Mesenteric fat pad (tissue), 1 donor: ENCODE results near the gene MC2R. TPM values are rescaled to one million over a fixed set of nuclear protein-coding genes. Genes with fewer than 3 reads are reported as not detected.

Source experiments
- DNase-seq: peaks from one replicate; pipeline ENCODE4 v3.0.0-alpha.2; 2020; ENCODE audit warnings: low spot score
- long read RNA-seq: library from polyadenylated mRNA; unstranded; transcript quantifications from one replicate; pipeline ENCODE4 v2.0.0, GENCODE V29; 2020
- total RNA-seq: library from RNA; stranded (reverse); fragmentation: NEBNext Ultra II Directional; extraction: Animal tissue kit (Norgen Biotek cat#: 25700); gene quantifications from one replicate; pipeline ENCODE4 v1.2.1, GENCODE V29; 2021
- donor health status: DM: yes; HTN: yes; CAD: no.

Gene MC2R
- total RNA-seq = not detected
- long read RNA-seq = 0 reads

- no peak for DNase-seq
Observed at GRCh38 chr18:13915391-13915790, at the start of gene MC2R. MC2R (minus strand) TSS chr18:13915536; CDS start chr18:13885518, 30,018 bp downstream.

DNA sequence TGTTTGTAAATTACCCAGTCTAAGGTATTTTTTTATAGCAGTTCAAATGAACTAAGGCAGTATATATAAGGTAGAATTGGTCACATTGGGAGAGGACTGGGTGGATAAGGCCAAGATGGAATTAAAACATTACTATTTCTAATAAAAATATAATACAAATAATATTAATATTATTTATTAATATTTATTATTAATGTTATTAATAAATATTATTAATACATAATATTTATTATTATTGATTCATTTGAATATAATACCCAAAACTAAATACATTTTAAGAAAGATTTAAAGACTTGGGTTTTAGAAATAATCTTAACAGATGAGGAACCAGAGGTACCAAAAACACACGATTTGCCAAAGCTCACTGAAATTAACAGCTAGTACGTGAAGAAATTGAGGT is 30.5 kb upstream of the MC2R start:
- DNase-seq = no peak

DNA sequence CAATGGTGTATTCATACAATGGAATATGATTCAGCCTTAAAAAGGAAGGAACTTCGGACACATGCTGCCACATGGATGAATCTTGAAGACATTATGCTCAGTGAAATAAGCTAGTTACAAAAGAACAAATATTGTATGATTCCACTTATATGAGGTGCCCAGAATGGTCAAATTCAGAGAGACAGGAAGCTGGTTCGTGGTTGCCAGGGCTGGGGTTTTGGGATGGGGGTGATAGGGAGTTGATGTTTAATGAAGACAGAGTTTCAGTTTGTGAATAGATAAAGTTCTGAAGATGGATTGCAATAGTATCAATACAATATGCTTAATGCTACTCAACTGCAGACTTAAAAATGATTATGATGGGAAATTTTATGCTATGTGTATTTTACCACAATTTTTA is 28.0 kb upstream of the MC2R start:
- DNase-seq = no peak

DNA sequence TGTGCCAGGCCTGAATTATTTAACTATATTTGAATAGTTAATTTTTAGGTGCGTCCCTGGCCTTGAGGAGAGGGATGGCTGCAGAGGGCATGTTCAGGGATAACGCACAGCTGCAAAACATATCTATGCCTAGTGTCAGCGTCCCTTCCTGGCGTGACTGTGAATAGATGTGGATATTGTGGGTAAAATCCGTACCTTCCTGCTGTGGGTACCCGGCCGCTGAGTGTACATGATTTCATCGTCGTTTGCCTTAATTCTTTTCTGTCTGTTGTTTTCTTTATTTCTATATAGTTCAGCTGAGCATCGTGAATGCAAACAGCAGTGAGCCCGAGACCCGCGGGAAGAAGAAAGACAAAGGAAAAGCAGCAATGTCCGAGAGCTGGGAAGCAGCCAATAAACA is 25.0 kb upstream of the MC2R start:
- no peak for DNase-seq

GRCh38 chr18:13934676-13935075 is 19.3 kb upstream of the MC2R start:
- DNase-seq = no peak

DNA sequence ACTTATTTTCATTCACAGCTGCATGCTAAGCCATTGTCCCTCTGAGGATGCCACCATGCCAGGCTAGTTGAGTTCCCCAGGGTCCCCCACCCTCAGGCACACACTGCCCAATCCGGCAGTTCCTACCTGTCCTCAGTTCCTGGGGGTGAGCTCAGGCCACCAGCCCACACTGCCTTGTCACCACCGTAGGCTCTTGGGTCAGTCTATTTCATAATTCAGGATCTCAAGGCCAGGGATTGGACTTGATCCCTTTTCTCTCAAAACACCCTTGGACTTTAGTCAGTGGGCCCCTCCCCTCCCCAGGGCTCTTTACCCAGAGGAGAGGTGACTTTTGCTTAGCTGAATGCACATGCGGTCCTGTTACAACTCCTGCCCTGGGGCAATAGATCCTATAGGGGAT is 18.7 kb upstream of the MC2R start:
- no peak for DNase-seq

DNA sequence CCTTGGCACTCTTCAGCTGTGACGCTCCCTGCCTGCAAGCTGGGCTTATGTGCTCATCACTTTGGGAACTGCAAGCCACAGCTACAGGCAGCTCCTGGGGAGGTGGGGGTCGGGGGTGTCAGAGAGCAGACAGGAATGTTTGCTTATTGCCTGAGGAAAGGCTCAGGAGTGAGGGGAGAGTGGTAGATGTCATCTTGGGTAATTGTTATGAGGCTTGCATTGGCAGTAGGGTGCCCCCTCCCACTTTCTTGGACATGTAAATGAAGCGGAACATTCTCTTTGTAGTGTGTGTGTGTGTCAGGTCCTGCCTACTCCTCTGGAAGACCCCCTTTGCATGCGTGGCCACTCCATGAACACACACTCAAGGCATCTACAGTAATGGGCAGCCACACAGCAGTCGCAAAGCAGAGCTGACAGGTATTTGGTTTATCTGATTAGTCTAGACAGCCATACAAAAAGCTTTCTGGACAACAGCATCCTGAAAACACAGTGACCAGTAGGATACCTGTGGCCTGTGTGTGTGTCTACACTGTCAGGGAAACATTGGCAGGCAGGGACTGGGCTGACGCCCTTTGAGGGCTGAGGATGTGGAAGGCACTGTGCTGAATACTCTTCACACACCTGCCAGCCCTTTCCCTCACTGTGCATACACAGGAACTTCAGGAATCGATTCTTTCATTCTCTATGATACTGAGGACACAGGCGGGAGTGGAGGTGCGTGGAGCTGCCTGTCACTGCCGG is 17.1 kb upstream of the MC2R start:
- DNase-seq = no peak

GRCh38 chr18:13930964-13931363 is 15.6 kb upstream of the MC2R start:
- DNase-seq = no peak

- DNase-seq = no peak
Observed at GRCh38 chr18:13923221-13923620, 7.9 kb upstream of the MC2R start.

- no peak for DNase-seq
Observed at GRCh38 chr18:13918898-13919297, 3.6 kb upstream of the MC2R start.

DNA sequence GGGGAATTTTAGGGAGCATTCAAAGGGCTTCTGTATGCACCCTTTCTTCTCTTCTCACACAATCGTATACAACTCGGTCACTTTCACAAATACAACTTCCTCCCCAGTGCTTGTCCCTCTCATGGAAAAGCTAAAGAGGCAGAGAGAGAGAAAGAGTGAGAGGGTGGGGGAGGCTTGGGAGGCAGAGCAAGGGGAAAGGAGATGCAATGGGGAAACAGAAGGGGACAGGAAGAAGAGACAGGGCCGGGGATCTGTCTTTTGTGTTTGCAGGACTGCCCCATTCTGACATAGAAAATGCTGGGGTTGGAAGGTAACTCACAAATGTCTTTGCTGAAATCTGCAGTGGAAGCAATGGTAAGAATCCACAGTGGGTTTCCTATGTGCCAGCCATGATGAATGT is 2.1 kb upstream of the MC2R start:
- no peak for DNase-seq

DNA sequence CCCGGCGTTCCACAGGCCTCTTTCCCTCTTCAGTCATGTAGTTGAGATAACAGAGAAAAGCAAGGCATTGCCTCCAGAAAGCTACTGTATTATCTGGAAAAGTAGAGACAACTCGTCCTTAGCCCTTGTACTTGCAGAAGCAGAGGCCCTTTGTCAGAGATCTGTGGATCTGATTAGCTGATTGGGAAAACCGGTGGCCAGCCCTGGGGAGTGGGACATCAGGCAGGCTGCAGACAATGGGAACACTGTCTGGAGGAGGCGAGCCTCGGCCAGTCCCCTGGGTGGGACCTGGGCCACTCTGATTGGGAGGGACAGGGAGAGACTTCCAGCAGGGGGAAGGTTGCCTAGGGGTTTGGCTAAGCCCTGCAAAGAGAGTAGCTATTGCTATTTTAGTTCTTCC is 1.2 kb upstream of the MC2R start:
- DNase-seq = no peak

DNA sequence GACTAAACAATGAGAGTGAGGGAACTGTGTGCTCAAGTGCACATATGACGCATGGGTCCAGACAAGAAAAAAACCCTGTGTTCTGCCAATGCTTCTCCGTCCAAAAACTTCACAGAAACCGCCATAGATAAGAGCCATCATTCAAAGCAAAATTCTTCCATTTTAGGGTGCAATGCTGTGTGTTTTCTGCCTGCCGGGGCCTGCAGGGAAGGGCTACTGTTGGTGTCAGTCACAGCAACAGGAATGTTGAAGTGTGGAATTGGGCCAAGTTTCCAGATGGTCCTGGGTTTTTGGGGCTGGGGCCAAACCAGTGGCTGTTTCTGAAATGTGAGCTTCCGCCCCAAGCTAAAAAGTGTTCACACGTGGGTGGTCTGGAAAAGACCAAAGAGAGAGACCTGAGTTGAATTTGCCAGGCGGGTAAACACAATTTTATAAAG is 677 bp upstream of the MC2R start:
- DNase-seq = no peak

DNA sequence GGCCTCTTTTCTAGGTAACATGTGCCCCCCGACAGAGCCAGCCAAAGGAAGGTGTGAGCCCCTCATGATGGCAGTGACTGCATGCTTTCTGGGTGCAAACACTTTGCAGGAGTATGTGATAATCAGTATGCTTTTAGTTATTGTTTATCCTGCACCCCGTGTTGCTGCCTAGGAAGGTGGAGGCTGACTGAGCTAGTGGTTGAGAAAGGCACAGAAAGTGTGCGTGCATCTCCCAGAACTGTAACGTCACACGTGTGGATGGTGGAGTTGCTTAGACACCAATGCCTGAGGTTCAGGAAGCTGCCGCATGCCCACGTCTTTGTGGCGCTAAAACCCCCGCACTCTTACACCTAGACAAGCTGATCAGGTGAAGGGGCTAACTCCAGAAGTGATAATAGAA is 580 bp downstream of the MC2R start:
- DNase-seq = no peak

DNA sequence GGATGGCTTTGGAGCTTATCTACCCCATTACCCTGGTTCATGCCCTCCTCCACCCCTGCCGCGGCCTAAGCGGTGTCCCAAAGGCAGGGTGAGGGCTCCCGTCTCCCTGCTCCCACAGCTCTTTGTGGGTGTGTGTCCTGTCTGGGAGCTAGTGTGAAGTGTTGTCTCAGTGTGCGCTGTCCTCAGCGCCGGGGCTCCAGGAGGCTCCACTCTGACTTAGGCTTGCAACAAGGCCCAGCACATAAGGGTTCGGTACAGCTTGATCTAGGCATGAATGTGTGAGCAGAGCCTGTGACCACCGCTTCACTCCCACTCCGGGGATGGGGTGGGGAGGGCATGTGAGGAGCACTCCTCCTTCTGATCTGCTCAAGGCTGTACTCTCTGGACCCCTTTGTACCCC is 1.2 kb downstream of the MC2R start:
- no peak for DNase-seq

DNA sequence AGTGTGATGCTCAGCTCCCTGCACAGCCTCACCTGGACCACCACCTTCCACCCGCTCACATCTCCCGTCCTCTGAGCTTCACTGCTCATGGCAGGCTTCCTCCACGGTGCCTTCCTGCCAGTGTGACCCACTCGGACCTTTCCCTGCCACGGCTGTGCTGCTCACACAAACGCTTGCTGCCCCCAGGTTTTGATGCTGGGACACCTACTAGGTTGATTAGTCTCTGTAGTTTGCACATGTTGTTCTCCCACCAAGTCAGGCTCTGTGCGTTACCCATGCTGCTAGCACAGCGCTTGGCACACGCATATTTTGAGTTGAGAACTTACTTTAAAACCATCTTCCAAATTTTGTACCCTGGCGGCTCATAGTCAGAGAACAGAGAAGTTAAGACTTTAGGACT is 2.1 kb downstream of the MC2R start:
- no peak for DNase-seq

- peak; percentile 39 for DNase-seq
Observed at GRCh38 chr18:13912601-13913000, 2.7 kb downstream of the MC2R start.

DNA sequence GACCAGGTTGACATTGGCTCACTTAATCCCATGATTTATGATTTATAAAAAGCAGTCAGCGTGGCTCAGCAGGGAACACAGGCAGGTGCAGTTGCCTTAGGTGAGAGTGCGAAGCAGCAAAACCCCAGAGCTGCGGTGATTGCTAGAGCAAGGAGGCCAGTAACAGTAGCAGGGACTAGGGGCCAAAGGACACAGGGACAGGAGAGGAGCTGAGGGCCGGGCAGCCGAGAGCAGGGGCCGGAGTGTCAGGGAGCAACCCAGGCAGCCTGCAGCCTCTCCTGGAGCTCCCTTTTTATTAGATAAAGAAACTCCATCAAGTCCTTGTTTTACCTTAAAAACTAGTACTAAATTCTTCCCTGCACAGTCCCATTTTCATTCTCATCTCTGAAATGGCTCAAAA is 4.3 kb downstream of the MC2R start:
- DNase-seq = peak; percentile 22

DNA sequence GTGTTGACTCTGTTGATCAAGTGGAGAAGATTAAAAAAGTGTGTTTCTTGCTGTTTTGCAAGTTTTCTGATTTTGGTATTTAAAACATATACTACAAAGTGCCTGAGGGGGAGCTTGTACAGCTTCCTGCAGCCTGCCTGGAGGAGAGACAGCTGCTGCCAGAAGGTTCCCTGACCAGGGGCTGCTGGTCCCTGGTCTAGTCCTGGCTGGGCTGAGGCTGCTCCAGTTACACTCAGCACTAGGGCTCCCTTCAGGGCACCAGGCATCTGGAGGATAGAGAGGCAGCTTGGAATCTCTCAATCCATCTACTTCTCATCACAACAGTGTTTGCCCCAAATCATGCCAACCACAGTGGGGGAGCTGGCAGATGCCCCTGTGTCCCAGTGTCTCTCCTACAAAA is 4.8 kb downstream of the MC2R start:
- no peak for DNase-seq

GRCh38 chr18:13909141-13909940 is 6.0 kb downstream of the MC2R start:
- no peak for DNase-seq

DNA sequence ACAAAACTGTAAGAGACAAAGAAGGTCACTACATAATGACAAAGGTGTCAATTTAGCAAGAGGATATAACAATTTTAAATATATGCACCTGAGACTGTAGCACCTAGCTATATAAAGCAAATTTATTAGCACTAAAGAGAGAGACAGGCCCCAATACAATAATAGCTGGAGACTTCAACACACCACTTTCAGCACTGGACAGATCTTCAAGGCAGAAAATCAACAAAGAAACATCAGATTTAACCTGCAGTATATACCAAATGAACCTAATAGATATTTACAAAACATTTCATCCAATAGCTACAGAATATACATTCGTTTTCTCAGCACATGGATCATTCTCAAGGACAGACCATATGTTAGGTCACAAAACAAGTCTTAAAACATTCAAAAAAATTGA is 14.7 kb downstream of the MC2R start:
- no peak for DNase-seq

GRCh38 chr18:13895505-13896033 is 19.8 kb downstream of the MC2R start:
- no peak for DNase-seq

- DNase-seq = no peak
Observed at GRCh38 chr18:13894531-13894930, 20.8 kb downstream of the MC2R start.
